Measurements from ENCODE around the gene RALY.

RALY gene

DNA sequence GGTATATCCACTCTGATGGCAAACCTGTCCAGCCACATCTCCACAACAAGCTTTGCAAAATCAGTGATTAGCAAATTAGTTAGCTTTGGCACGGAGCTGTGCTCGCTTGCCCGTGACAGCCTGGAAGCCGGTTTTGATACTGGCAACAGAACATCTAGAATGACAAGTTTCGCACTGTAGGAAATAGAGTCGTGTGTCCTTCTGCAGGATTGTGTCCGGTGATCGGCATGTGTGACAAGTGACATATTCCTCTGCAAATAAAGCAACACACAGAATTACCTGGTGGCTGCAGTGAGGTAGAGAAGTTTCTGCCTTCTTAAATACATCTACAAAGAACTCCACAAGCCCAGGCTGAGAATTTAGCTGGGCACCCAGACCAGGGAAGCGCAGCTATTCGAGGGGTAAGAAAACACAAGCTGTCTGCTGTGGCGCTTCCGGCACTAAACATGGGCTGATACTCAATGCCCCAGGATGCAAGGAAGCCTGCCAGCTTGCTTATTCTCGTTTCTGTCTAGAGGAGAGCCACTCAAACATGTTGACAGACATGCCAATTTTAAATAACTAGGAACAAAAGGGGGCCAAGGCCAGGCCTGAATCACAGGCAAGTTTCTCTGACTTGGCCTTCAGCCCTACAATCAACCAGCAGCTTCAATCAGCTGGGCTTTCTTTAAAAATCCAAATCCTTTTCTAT lies 96.1 kb downstream of the RALY start:
- no peak for TF ChIP-seq CTCF (conservative IDR thresholded peaks at IDR 0.05; ENCODE audit: low read depth, low read length)
- DNase-seq (ENCODE audit: low read depth) = no peak
- no peak overlapping the region for H3K4me3 ChIP-seq (ENCODE audit: low read depth, low read length)

GRCh38 chr20:34090645-34091044 lies 96.9 kb downstream of the RALY start:
- no peak for DNase-seq (ENCODE audit: low read depth)
- no peak for TF ChIP-seq CTCF (conservative IDR thresholded peaks at IDR 0.05; ENCODE audit: low read depth, low read length)
- no peak overlapping the region for H3K4me3 ChIP-seq (ENCODE audit: low read depth, low read length)

GRCh38 chr20:34091637-34092200 lies 98.0 kb downstream of the RALY start:
- H3K4me3 ChIP-seq (ENCODE audit: low read depth, low read length) = no peak overlapping the region
- no peak for DNase-seq (ENCODE audit: low read depth)
- no peak for TF ChIP-seq CTCF (conservative IDR thresholded peaks at IDR 0.05; ENCODE audit: low read depth, low read length)

GRCh38 chr20:34093895-34094294 lies 100.2 kb downstream of the RALY start:
- TF ChIP-seq CTCF (conservative IDR thresholded peaks at IDR 0.05; ENCODE audit: low read depth, low read length) = no peak
- no peak for DNase-seq (ENCODE audit: low read depth)
- no peak overlapping the region for H3K4me3 ChIP-seq (ENCODE audit: low read depth, low read length)

- H3K4me3 ChIP-seq (ENCODE audit: low read depth, low read length) = no peak overlapping the region
Measured at GRCh38 chr20:34095825-34096224, 102.1 kb downstream of the RALY start.

GRCh38 chr20:34096699-34097444 lies 103.2 kb downstream of the RALY start:
- no peak overlapping the region for H3K4me3 ChIP-seq (ENCODE audit: low read depth, low read length)
- no peak for TF ChIP-seq CTCF (conservative IDR thresholded peaks at IDR 0.05; ENCODE audit: low read depth, low read length)
- peak; percentile 19 for DNase-seq (ENCODE audit: low read depth)

More at GRCh38 chr20:34095825-34096224, 102.1 kb downstream of the RALY start:
- DNase-seq (ENCODE audit: low read depth) = no peak
- no peak for TF ChIP-seq CTCF (conservative IDR thresholded peaks at IDR 0.05; ENCODE audit: low read depth, low read length)

All from choroid plexus epithelial cell (primary cell).